NCI-H524 (cell line): ENCODE measurements around the gene ENOPH1.
"Not testable (repeated sequence)": the region's sequence is repeated elsewhere in the genome, so short reads cannot be mapped to it uniquely, and the experiment has no call there.

ENCODE experiments used
- DNase-seq, 2 experiments: peaks; one replicate each; lab custom pipeline; 2025; lab: John Stamatoyannopoulos, UW

ENOPH1 gene

DNA sequence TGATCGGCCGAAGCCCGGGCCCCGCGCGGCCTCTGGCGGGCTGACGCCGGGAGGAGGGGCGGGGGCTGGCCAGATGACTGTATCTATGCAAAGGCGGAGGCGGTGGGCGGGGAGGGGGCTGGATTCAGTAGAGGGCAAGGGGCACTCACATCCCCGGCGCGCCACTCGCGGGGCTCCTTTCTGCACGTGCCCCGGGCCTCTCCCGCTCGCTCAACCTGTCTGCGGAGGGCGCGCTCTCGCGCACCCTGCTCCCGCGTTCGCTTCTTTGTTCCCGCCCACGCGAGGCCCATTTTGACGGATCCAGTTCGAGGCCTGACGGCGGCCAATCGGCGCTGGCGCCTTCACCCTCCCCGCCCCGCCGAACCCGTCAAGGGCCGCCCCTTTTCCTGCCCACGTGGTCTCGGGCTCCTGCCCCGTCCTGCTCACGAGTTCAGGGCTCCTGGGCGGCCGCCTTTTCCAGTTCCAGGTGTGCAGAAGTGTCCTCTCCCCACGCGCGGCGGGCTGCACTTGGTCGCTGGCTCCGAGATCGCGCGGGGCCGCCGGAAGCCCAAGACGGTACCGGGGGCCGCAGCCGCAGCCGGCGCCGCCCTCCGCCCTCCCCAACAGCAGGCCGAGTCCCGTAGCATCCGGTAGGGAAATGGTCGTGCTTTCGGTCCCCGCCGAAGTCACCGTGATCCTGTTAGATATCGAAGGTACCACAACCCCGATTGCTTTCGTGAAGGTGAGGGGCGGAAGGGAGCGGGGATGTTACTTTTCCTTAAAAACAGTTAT is at the start of gene ENOPH1, which contains the start of gene HNRNPDL:
ENOPH1 (plus strand) TSS at position 398 of the 771 bp plus-strand sequence; CDS start at position 638, 240 bp downstream.
HNRNPDL (minus strand) TSS at position 270 of the 771 bp plus-strand sequence. CDS start 772 bp downstream, outside the sequence.
- DNase-seq: peak; percentile 90

- no peak for DNase-seq
These were observed 49.6 kb upstream of the ENOPH1 start for GRCh38 chr4:82380831-82381230.

DNA sequence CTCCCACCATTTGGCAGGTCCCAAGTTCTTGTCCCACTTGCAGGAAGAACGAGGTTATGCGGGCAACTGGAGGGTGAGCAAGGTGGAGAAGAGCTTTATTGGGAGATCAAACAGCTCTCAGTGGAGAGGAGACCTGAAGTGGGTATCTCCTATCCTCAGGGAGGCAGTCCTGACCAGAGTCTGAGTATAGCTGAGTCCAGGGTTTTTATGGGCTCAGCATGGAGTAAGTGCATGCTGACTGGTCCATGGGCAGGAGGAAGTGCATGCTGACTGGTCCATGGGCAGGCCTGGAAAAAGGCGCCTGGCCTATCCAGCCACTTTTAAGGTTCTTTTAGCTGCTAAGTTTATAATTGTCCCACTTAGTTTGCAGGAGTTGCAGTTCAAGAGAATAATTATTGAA is 49.2 kb upstream of the ENOPH1 start:
- DNase-seq: no peak

- no peak for DNase-seq
These were observed 48.6 kb upstream of the ENOPH1 start for GRCh38 chr4:82381661-82382296.

DNA sequence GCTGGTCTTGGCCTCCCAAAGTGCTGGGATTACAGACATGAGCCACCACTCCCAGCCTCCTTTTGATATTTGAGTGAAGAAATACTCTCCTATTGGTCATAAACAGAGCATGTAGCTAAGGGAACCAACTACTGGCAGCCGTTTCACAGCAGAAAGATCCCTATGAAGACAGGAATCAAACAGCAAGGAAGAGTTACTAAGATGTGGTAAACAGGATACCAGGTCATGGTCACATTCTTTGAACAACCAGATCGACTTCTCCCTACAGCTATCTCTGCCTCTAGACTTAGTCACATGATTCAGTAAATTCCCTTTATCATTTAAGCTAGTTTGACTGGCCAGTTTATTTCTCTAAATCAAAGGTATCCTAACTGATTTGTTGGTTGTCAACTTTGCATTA is 47.6 kb upstream of the ENOPH1 start:
- no peak for DNase-seq

DNA sequence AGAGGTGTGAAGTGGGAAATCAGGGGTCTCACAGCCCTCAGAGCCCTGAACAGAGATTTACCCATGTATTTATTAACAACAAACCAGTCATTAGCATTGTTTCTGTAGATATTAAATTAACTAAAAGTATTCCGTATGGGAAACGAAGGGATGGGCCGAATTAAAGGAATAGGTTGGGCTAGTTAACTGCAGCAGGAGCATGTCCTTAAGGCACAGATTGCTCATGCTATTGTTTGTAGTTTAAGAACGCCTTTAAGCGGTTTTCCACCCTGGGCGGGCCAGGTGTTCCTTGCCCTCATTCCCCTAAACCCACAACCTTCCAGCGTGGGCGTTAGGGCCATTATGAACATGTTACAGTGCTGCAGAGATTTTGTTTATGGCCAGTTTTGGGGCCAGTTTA is 44.1 kb upstream of the ENOPH1 start:
- DNase-seq: not testable (repeated sequence)

GRCh38 chr4:82388405-82388804 is 42.0 kb upstream of the ENOPH1 start:
- DNase-seq: no peak

DNA sequence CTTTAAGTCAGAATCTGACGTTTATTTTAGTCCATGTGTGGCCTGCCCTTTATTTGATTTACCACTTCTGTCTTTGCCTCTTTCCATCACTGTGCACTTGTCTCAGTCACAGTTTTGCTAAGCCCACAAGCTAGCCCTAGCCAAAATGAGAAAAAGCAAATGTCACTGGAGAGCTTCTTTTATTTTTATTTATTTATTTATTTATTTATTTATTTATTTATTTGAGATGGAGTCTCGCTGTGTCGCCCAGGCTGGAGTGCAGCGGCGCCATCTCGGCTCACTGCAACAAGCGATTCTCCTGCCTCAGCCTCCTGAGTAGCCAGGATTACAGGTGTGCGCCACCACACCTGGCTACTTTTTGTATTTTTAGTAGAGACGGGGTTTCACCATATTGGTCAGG is 40.3 kb upstream of the ENOPH1 start:
- not testable (repeated sequence) for DNase-seq

GRCh38 chr4:82394896-82395295 is 35.5 kb upstream of the ENOPH1 start:
- DNase-seq: no peak

DNA sequence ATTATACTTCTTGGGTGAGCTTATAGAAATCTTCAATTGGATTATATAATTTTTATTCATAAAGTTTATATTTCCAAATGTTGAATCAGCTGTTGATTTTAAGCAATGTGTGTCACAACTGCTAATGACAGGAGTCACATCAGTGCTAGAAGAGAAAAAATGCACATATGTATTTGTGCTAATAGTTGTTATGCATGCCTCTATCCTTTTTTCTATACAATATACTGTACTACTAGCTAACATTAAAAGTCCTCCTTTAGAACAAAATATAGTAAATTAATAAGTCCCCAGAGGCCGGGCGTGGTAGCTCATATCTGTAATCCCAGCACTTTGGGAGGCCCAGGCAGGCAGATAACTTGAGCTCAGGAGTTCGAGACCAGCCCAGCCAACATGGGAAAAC is 32.9 kb upstream of the ENOPH1 start:
- no peak for DNase-seq

DNA sequence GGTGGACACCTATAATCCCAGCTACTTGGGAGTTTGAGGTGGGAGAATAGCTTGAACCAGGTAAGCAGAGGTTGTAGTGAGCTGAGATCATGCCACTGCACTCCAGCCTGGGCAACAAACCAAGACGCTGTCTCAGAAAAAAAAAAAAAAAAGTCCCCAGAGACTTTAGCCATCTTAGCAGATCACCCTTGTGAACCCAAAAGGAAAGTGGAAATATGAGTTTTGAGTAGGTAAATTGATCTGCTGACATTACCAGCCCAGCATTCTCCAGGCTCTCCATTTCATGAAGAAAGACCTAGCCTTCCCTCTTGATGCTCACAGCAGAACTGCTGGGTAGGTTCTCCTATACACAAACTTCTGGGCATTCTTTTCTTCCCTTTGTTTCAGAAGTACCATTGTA is 32.1 kb upstream of the ENOPH1 start:
- DNase-seq: no peak

DNA sequence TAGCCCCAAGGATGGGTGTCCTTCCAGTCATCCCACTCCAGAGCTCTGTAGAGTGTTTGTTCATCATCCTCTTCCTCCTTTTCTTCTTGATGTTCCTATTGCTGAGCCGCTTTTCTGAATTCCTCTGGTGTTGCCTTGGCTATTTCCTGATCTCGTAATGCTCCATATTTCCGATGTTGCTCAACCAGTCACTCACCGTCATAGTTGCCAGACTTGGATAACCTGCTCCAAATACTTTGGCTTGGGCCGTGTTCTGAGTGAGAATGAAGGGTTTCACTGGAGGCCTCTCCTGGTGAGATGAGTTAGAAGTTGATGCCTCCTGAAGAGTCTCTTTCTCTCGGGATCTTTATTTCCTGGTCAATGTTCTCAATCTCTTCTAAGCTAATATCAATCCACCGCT is 28.8 kb upstream of the ENOPH1 start:
- no peak for DNase-seq

DNA sequence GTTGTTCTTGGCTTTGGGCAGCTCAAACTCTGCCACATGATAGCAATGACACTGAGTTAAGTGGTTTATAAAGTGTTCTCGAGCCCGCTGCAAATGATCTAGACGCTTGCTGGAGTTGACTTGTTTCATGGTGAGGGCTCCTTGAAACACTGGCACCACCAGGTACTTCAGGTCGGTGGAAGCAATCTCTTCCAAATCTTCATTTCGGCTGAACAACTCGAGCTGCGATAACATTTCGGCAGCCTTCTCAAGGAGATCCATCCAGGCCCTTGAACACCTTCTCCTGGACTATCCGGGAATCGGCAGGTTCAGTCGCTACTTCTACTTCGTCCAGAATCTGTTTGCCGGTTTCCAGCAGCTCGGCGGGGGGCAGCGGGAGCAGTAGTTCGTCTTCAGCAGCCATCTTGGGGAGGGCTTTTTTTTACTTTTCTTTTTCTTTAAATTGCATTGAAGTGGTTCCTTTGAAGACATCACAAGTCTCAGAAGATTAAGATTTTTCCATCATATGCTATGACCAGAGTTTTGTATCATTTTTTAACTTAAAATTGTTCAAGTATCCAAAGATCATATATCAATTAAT is 28.1 kb upstream of the ENOPH1 start:
- DNase-seq: no peak

GRCh38 chr4:82403725-82404124 is 26.7 kb upstream of the ENOPH1 start:
- no peak for DNase-seq

- not testable (repeated sequence) for DNase-seq
These were observed 15.3 kb upstream of the ENOPH1 start for GRCh38 chr4:82415061-82415460.

- DNase-seq: no peak
These were observed 14.4 kb upstream of the ENOPH1 start for GRCh38 chr4:82415922-82416365.

GRCh38 chr4:82419451-82419850 is 10.9 kb upstream of the ENOPH1 start:
- DNase-seq: peak in 1 of 2 experiments; percentile 30

GRCh38 chr4:82421796-82422560 is 8.4 kb upstream of the ENOPH1 start:
- DNase-seq: no peak

DNA sequence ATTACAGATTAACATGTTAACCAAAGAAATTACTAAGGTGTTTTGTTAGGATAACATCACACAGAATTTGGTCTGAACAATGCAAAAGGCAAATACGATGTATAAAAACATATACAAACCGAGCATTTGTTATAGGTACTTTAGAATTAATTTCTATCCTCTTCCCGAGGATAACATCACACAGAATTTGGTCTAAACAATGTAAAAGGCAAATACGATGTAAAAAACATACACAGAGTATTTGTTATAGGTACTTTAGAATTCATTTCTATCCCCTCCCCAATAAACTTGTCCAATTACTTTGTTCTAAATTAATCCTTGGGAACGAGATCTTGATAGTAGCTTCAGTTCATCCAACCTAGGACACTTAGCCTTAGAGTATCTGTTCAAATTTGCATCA is 7.8 kb upstream of the ENOPH1 start:
- DNase-seq: no peak

DNA sequence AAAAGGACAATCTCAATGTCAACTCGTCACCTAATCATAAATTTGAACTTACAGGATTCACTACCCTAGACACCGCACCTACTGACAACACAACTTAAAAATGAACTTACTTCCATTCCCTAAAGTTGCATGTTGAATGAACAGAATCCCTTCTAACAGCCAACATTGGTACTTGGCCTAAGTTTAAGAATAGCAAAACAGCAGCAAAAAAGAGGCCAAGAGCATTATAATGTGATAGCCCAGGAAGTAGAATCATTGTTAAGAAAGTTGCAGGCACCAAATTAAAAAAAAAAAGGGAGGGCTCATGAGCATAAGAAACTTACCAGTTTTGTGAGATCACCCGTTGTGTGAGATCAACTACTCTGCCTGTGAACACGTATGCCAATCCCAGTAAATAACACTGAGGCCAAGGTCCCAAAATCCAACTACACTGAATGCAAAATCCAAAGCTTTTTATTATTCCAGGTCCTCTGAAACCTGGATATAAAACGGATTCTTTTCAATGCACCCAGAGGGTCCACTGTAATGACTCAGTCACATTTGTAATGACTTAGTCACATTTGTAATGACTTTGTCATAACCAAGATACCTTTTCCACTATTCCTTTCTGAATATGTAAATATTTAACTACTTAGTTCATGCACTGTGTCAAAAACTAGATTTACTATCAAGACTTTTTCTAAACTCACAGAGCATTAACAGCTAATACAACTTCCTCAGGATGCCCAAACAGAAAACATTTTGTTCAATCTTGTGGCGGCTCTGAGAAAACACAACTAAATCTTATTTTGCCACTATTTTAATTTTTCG is 6.9 kb upstream of the ENOPH1 start:
- no peak for DNase-seq

- no peak for DNase-seq
These were observed 4.9 kb upstream of the ENOPH1 start for GRCh38 chr4:82425478-82425877.
